Left lung (tissue), 10 donors: ENCODE results near the gene SLC12A7. TPM values are rescaled to one million over a fixed set of nuclear protein-coding genes. Genes with fewer than 3 reads are reported as not detected.
A peak's percentile ranks its signal among the peaks of the same experiment; 100 is the strongest.
"Not testable (repeated sequence)": the region's sequence is repeated elsewhere in the genome, so short reads cannot be mapped to it uniquely, and the experiment has no call there.

Experiments
- ATAC-seq: fragments of 200-7000 bp; cut with Tn5 transposase; one replicate; pipeline ENCODE4 v1.9.1; 2020; ENCODE audit warnings: moderate library complexity
- DNase-seq, 4 donors: peaks; one replicate each; pipeline ENCODE4 v3.0.0-alpha.2; 2013 to 2020
- H3K27ac ChIP-seq, 2 donors: fragments of 200-600 bp; sonication (generic) in 1 of 2; one replicate each; pipeline versions ENCODE4 v1.5.0 to v1.8.0; 2020 to 2021
- H3K27me3 ChIP-seq, 2 donors: fragments of 200-600 bp; sonication (generic) in 1 of 2; one replicate each; pipeline versions ENCODE4 v1.5.0 to v1.8.0; 2020 to 2021
- H3K36me3 ChIP-seq, 2 donors: fragments of 200-600 bp; sonication (generic) in 1 of 2; one replicate each; pipeline versions ENCODE4 v1.5.0 to v1.8.0; 2020 to 2021
- H3K4me1 ChIP-seq, 2 donors: fragments of 200-600 bp; one replicate each; pipeline ENCODE4 v1.8.0; 2021
- H3K4me3 ChIP-seq, 2 donors: fragments of 200-600 bp; sonication (generic) in 1 of 2; one replicate each; pipeline versions ENCODE4 v1.5.0 to v1.8.0; 2020 to 2021; ENCODE audit warnings: mild to moderate bottlenecking in 1 of 2
- H3K9me3 ChIP-seq, 2 donors: fragments of 200-600 bp; sonication (generic) in 1 of 2; one replicate each; pipeline versions ENCODE4 v1.5.0 to v1.8.0; 2020 to 2021
- CTCF ChIP-seq, 2 donors: fragments of 200-600 bp; sonication (generic) in 1 of 2; IDR thresholded peaks; one replicate each; pipeline versions ENCODE4 v1.5.0 to v1.8.0; 2021; ENCODE audit warnings: antibody characterized with exemption in 2 of 2
- intact Hi-C, 2 donors: fragments of 100-400 bp; cut with DNase I; formaldehyde crosslinking; loops; one replicate each; pipeline versions ENCODE4 v1.11.2 to v1.14.2; 2022
- microRNA-seq, 2 donors: library from miRNA; unstranded; fragments of <30 nt; microRNA quantifications; one replicate each; pipeline ENCODE4, GENCODE V29; 2019
- polyA plus RNA-seq, 6 donors: library from polyadenylated mRNA; unstranded; fragments of 120-200 nt; gene quantifications; one replicate each; pipeline ENCODE4 v1.2.1, GENCODE V29; 2013; ENCODE audit not compliant: insufficient read length in 6 of 6
- total RNA-seq, 2 donors: library from RNA; stranded (reverse); fragmentation: NEBNext Ultra II Directional; extraction: Animal tissue kit (Norgen Biotek cat#: 25700); gene quantifications; one replicate each; pipeline ENCODE4 v1.2.1, GENCODE V29; 2021
- donor health status: DM: no; HTN: yes; CAD: no.
- donor health status: DM: no; HTN: no; CAD: no.

The SLC12A7 gene
- total and polyA plus RNA-seq, 8 donors = 28.1 to 45.0 (median 32.3) TPM

- no peak for ATAC-seq
- Histone ChIP-seq H3K36me3 (no peaks in the 10 kb centered on the region), H3K27ac (no peak overlapping the region), H3K4me1 (peaks cover 8 to 14% of the 10 kb centered on the region in 2 donors), H3K9me3 (no peaks in the 10 kb centered on the region), H3K27me3 (peaks cover 7 to 35% of the 10 kb centered on the region in 2 donors), H3K4me3 (no peak overlapping the region)
- intact Hi-C loops = no loop called here
- no peak for TF ChIP-seq CTCF (IDR thresholded peaks at IDR 0.05)
- peak in 2 of 4 donors; percentile 29 to 43 for DNase-seq
Observed at GRCh38 chr5:1001406-1002270, 110.2 kb downstream of the SLC12A7 start.

GRCh38 chr5:1000831-1001230 lies 111.0 kb downstream of the SLC12A7 start:
- H3K9me3 ChIP-seq, intact Hi-C loops, H3K27ac ChIP-seq, H3K36me3 ChIP-seq, ATAC-seq, H3K4me3 ChIP-seq: not testable (repeated sequence)
- peak in 1 of 4 donors; percentile 31 for DNase-seq
- peaks cover 7 to 27% of the 10 kb centered on the region in 2 donors for H3K27me3 ChIP-seq
- H3K4me1 ChIP-seq = peaks cover 8 to 14% of the 10 kb centered on the region in 2 donors

Small RNA genes within 50 kb of the gene (microRNA-seq; reads per million reads assigned to microRNA genes)
- gene MIR4635 = 0 to 0.14 reads per million in 2 donors

Other genes starting within 250 kb of the SLC12A7 start
- 10 to 100 TPM; 37.9 to 40.8 TPM for gene BRD9, start 219.3 kb downstream of the SLC12A7 start, total RNA-seq
- gene BRD9, start 219.3 kb downstream of the SLC12A7 start, polyA plus RNA-seq = 10 to 100 TPM; 46.8 to 60.6 (median 51.0) TPM
- gene TRIP13, start 219.2 kb downstream of the SLC12A7 start, total RNA-seq = 1 to 10 TPM; 4.3 to 4.5 TPM
- 10 to 100 TPM in 5 of 6 donors, 1 to 10 TPM in 1; 9.4 to 17.4 (median 14.0) TPM for gene TRIP13, start 219.2 kb downstream of the SLC12A7 start, polyA plus RNA-seq
- 10 to 100 TPM; 31.6 to 61.5 TPM for gene NKD2, start 103.3 kb downstream of the SLC12A7 start, total RNA-seq
- 10 to 100 TPM in 2 of 6 donors, 1 to 10 TPM in 4; 6.3 to 13.5 (median 8.1) TPM for gene NKD2, start 103.3 kb downstream of the SLC12A7 start, polyA plus RNA-seq
- not detected for gene SLC6A19, start 89.5 kb upstream of the SLC12A7 start, total RNA-seq
- gene SLC6A19, start 89.5 kb upstream of the SLC12A7 start, polyA plus RNA-seq = under 1 TPM; 0.04 to 0.54 (median 0.19) TPM
- not detected for gene SLC6A18, start 113.3 kb upstream of the SLC12A7 start, total RNA-seq
- gene SLC6A18, start 113.3 kb upstream of the SLC12A7 start, polyA plus RNA-seq = under 1 TPM in 1 of 6 donors, not detected in 5; 0.18 TPM
- gene TERT, start 183.0 kb upstream of the SLC12A7 start, total RNA-seq = under 1 TPM; 0.09 to 0.13 TPM
- under 1 TPM; 0.10 to 0.35 (median 0.19) TPM for gene TERT, start 183.0 kb upstream of the SLC12A7 start, polyA plus RNA-seq
- 100 to 1,000 TPM; 169 to 171 TPM for gene CLPTM1L, start 233.0 kb upstream of the SLC12A7 start, total RNA-seq
- 100 to 1,000 TPM in 2 of 6 donors, 10 to 100 TPM in 4; 90.4 to 110 (median 92.7) TPM for gene CLPTM1L, start 233.0 kb upstream of the SLC12A7 start, polyA plus RNA-seq